Liver (tissue), 9 donors: ENCODE data around the gene TUFT1. TPM values are rescaled to one million over a fixed set of nuclear protein-coding genes. Genes with fewer than 3 reads are reported as not detected.

Source experiments
- DNase-seq: peaks from one replicate; pipeline ENCODE4 v3.0.0-alpha.2; 2017; ENCODE audit warnings: low spot score
- H3K27ac ChIP-seq, 2 donors: one replicate each; pipeline ENCODE4 v1.7.0; 2013; ENCODE audit warnings: inconsistent platforms in 2 of 2, low read length in 2 of 2, control low read depth in 1 of 2, low read depth in 1 of 2, mild to moderate bottlenecking in 1 of 2
- H3K27me3 ChIP-seq, 4 donors: one replicate each; pipeline versions ENCODE4 v1.6.1 to v1.7.0; 2013; ENCODE audit warnings: low read length in 3 of 4, inconsistent platforms in 1 of 4, mild to moderate bottlenecking in 1 of 4, moderate library complexity in 1 of 4; ENCODE audit not compliant: control insufficient read depth in 4 of 4, insufficient read depth in 4 of 4
- H3K36me3 ChIP-seq, 4 donors: one replicate each; pipeline versions ENCODE4 v1.6.1 to v1.7.0; 2013; ENCODE audit warnings: low read length in 3 of 4, mild to moderate bottlenecking in 3 of 4, low read depth in 1 of 4, moderate library complexity in 1 of 4; ENCODE audit not compliant: control insufficient read depth in 4 of 4, insufficient read depth in 3 of 4
- H3K4me1 ChIP-seq, 4 donors: one replicate each; pipeline versions ENCODE4 v1.6.1 to v1.7.0; 2013; ENCODE audit warnings: low read length in 3 of 4, mild to moderate bottlenecking in 3 of 4, moderate library complexity in 1 of 4; ENCODE audit not compliant: control insufficient read depth in 4 of 4, insufficient read depth in 4 of 4
- H3K4me3 ChIP-seq, 3 donors: one replicate each; pipeline versions ENCODE4 v1.6.1 to v1.7.0; 2013; ENCODE audit warnings: low read length in 3 of 3, control low read depth in 1 of 3, low read depth in 1 of 3, mild to moderate bottlenecking in 1 of 3
- H3K9ac ChIP-seq, 2 donors: one replicate each; pipeline ENCODE4 v1.7.0; 2013; ENCODE audit warnings: low read length in 2 of 2, mild to moderate bottlenecking in 2 of 2, moderate library complexity in 2 of 2, control low read depth in 1 of 2, low read depth in 1 of 2
- H3K9me3 ChIP-seq, 4 donors: one replicate each; pipeline versions ENCODE4 v1.6.1 to v1.7.0; 2013; ENCODE audit warnings: low read length in 3 of 4; ENCODE audit not compliant: control insufficient read depth in 4 of 4
- CTCF ChIP-seq: fragments of 150-350 bp; IDR thresholded peaks from 2 replicates; pipeline ENCODE4 v1.5.1; 2017; ENCODE audit warnings: improper control_type of control experiment, low read depth, low read length; ENCODE audit not compliant: missing input control
- EGR1 ChIP-seq, 2 donors: IDR thresholded peaks; 2 replicates each; pipeline ENCODE4 v1.6.1; 2016 to 2018; ENCODE audit warnings: antibody characterized with exemption in 2 of 2, low read depth in 2 of 2
- FOXA1 ChIP-seq: IDR thresholded peaks from 2 replicates; pipeline ENCODE4 v1.6.1; 2016; ENCODE audit warnings: antibody characterized with exemption
- FOXA2 ChIP-seq: IDR thresholded peaks from 2 replicates; pipeline ENCODE4 v1.6.1; 2016; ENCODE audit warnings: antibody characterized with exemption
- GABPA ChIP-seq, 2 donors: IDR thresholded peaks in 1 of 2; conservative IDR thresholded peaks in 1 of 2; 2 replicates each; pipeline ENCODE4 v1.6.1; 2016; ENCODE audit warnings: antibody characterized with exemption in 2 of 2, mild to moderate bottlenecking in 1 of 2, moderate library complexity in 1 of 2
- HNF4A ChIP-seq, 2 donors: conservative IDR thresholded peaks; 2 replicates each; pipeline ENCODE4 v1.6.1; 2016; ENCODE audit warnings: antibody characterized with exemption in 2 of 2, mild to moderate bottlenecking in 2 of 2
- HNF4G ChIP-seq: IDR thresholded peaks from 2 replicates; pipeline ENCODE4 v1.6.1; 2016; ENCODE audit warnings: antibody characterized with exemption
- JUND ChIP-seq, 2 donors: IDR thresholded peaks; 2 replicates each; pipeline ENCODE4 v1.6.1; 2016; ENCODE audit warnings: antibody characterized with exemption in 2 of 2
- NR2F2 ChIP-seq: IDR thresholded peaks from 2 replicates; pipeline ENCODE4 v1.6.1; 2016; ENCODE audit warnings: antibody characterized with exemption
- RAD21 ChIP-seq, 2 donors: IDR thresholded peaks; 2 replicates each; pipeline ENCODE4 v1.6.1; 2016; ENCODE audit warnings: antibody characterized with exemption in 2 of 2, mild to moderate bottlenecking in 2 of 2
- REST ChIP-seq: IDR thresholded peaks from 2 replicates; pipeline ENCODE4 v1.6.1; 2016; ENCODE audit warnings: antibody characterized with exemption, mild to moderate bottlenecking
- RXRA ChIP-seq, 2 donors: IDR thresholded peaks; 2 replicates each; pipeline ENCODE4 v1.6.1; 2017 to 2018; ENCODE audit warnings: antibody characterized with exemption in 2 of 2, mild to moderate bottlenecking in 1 of 2
- SP1 ChIP-seq: IDR thresholded peaks from 2 replicates; pipeline ENCODE4 v1.6.1; 2018; ENCODE audit warnings: antibody characterized with exemption, mild to moderate bottlenecking
- TAF1 ChIP-seq: conservative IDR thresholded peaks from 2 replicates; pipeline ENCODE4 v1.6.1; 2016; ENCODE audit warnings: antibody characterized with exemption, mild to moderate bottlenecking
- YY1 ChIP-seq: IDR thresholded peaks from 2 replicates; pipeline ENCODE4 v1.6.1; 2016; ENCODE audit warnings: antibody characterized with exemption, mild to moderate bottlenecking
- ZBTB33 ChIP-seq: IDR thresholded peaks from 2 replicates; pipeline ENCODE4 v1.6.1; 2016; ENCODE audit warnings: antibody characterized with exemption
- WGBS: extraction: QIAGEN DNeasy Blood & Tissue Kit; methylation state at CpG from one replicate; pipeline ENCODE4 v1.1.7; 2013; 5-methylcytosine and 5-hydroxymethylcytosine counted together
- polyA plus RNA-seq, 2 donors: library from polyadenylated mRNA; stranded (reverse) in 1 of 2; unstranded in 1 of 2; fragments of 200-250 nt in 1 of 2; fragments of >200 nt in 1 of 2; fragmentation: Nextera tagmentation in 1 of 2; extraction: Ambion mirVana in 1 of 2; gene quantifications; one replicate each; pipeline versions ENCODE4 v1.2.1 to v1.2.3, GENCODE V29; 2013 to 2015
- total RNA-seq, 2 donors: library from RNA; depleted of rRNA; stranded (reverse); fragments of >200 nt; gene quantifications; one replicate each; pipeline ENCODE4 v1.2.3, GENCODE V29; 2014
- TF ChIP-seq, protein P1 (sequence below): IDR thresholded peaks from 2 replicates; pipeline ENCODE4 v1.6.1; 2016; ENCODE audit warnings: antibody characterized with exemption
- TF ChIP-seq, protein P2 (sequence below): IDR thresholded peaks from 2 replicates; pipeline ENCODE4 v1.6.1; 2016; ENCODE audit warnings: antibody characterized with exemption
- donor health status: healthy.
- donor health status: healthy.
- donor health status: healthy.
- donor health status: healthy.
- donor health status: healthy.

Gene TUFT1
- total and polyA plus RNA-seq, 4 donors: 1.7 to 4.8 (median 3.0) TPM

- DNase-seq: no peak
- 80% methylated on average over 1 of the region's 1 CpG for WGBS
- no peak for TF ChIP-seq SP1
- no peak for TF ChIP-seq HNF4A (conservative IDR thresholded peaks at IDR 0.05)
- peaks cover 0 to 14% (median 4%) of the 10 kb centered on the region in 4 donors for H3K36me3 ChIP-seq
- no peaks in the 10 kb centered on the region for H3K27me3 ChIP-seq
- H3K9me3 ChIP-seq: no peaks in the 10 kb centered on the region
- no peak overlapping the region for H3K27ac ChIP-seq
- no peak overlapping the region for H3K9ac ChIP-seq
- H3K4me1 ChIP-seq: peaks cover 0 to 12% (median 6%) of the 10 kb centered on the region in 4 donors
- no peak overlapping the region for H3K4me3 ChIP-seq
These were observed 30.7 kb downstream of the TUFT1 start for GRCh38 chr1:151570819-151571218.

GRCh38 chr1:151574575-151575529, 34.7 kb downstream of the TUFT1 start:
- no peak for DNase-seq

More at GRCh38 chr1:151574575-151575529, 34.7 kb downstream of the TUFT1 start:
- no peaks in the 10 kb centered on the region for H3K9me3 ChIP-seq
- no peak overlapping the region for H3K9ac ChIP-seq
- H3K4me3 ChIP-seq: no peak overlapping the region
- H3K4me1 ChIP-seq: peaks cover 0 to 5% (median 4%) of the 10 kb centered on the region in 4 donors
- WGBS: 93% methylated on average over 12 of the region's 12 CpGs
- no peaks in the 10 kb centered on the region for H3K27me3 ChIP-seq
- TF ChIP-seq NR2F2 (no peak), JUND (IDR thresholded peaks at IDR 0.05) (no peak), ZBTB33 (no peak), HNF4G (no peak), SP1 (no peak), FOXA2 (no peak), RAD21 (IDR thresholded peaks at IDR 0.05) (no peak), GABPA (IDR thresholded peaks at IDR 0.05 in 1 of 2, conservative IDR thresholded peaks at IDR 0.05 in 1 of 2) (no peak), HNF4A (conservative IDR thresholded peaks at IDR 0.05) (no peak), FOXA1 (no peak), YY1 (no peak), CTCF (no peak), RXRA (IDR thresholded peaks at IDR 0.05) (no peak), EGR1 (IDR thresholded peaks at IDR 0.05; ENCODE audit: low read depth in 2 of 2) (no peak), TAF1 (no peak), REST (no peak)
- TF ChIP-seq, protein P1, sequence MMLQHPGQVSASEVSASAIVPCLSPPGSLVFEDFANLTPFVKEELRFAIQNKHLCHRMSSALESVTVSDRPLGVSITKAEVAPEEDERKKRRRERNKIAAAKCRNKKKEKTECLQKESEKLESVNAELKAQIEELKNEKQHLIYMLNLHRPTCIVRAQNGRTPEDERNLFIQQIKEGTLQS: no peak
- TF ChIP-seq, protein P2, sequence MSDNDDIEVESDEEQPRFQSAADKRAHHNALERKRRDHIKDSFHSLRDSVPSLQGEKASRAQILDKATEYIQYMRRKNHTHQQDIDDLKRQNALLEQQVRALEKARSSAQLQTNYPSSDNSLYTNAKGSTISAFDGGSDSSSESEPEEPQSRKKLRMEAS: no peak
- H3K27ac ChIP-seq: no peak overlapping the region
- H3K36me3 ChIP-seq: peaks cover 0 to 17% (median 6%) of the 10 kb centered on the region in 4 donors
